ENCODE measurements around the gene CMPK1. TPM values are rescaled to one million over a fixed set of nuclear protein-coding genes. Genes with fewer than 3 reads are reported as not detected.

CMPK1 gene
- total and polyA plus RNA-seq, 2 of the 8 experiments (the other 6 are each of a cell fraction or from before 2014, with no cell fraction given) = 6.0 to 36.9 TPM

DNA sequence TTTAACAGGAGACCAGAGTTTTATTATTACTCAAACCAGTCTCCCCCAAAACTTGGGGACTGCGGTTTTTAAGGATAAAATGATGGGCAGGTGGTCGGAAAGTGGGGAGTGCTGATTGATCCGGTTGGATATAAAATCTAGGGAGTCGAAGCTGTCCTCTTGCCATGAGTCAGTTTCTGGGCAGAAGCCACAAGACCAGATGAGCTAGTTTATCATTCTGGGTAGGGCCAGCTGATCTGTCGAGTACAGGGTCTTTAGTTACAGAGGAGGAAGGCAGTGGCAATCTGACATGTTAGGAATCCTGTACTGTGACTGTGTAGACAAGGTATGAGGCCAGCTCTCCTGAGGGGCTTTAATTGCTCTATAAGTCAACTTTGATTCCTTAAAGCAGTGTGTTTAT lies 59.6 kb downstream of the CMPK1 start:
- Histone ChIP-seq H2BK5ac (ENCODE audit: low read depth, low read length) (no peak overlapping the region), H3K56ac (replicated peaks; ENCODE audit: insufficient read length, low read depth, low read length) (no peak overlapping the region), H2AFZ (ENCODE audit: low read length) (no peak overlapping the region), H3K23me2 (ENCODE audit: low read depth, low read length) (no peaks in the 10 kb centered on the region), H3K27ac (ENCODE audit: low read depth, low read length) (no peak overlapping the region), H3K9me3 (ENCODE audit: insufficient read depth in 2 of 2, low read depth in 1 of 2, low read length in 1 of 2) (no peaks in the 10 kb centered on the region), H3K36me3 (ENCODE audit: control insufficient read depth in 2 of 4, insufficient read depth in 4 of 4, low read length in 3 of 4) (no peaks in the 10 kb centered on the region), H2AK5ac (ENCODE audit: low read depth, low read length) (no peak overlapping the region), H4K5ac (ENCODE audit: insufficient read length, low read depth, low read length) (no peak overlapping the region), H3K9ac (replicated peaks in 1 of 4; ENCODE audit: extremely low read depth in 1 of 4, low read depth in 3 of 4, low read length in 3 of 4) (no peak overlapping the region), H4K8ac (ENCODE audit: extremely low read depth, insufficient read depth, low read length) (no peak overlapping the region), H2BK12ac (ENCODE audit: low read depth, low read length) (no peak overlapping the region), H3K79me1 (ENCODE audit: low read depth, low read length) (no peaks in the 10 kb centered on the region), H3K4me2 (ENCODE audit: insufficient read depth in 1 of 2, low read depth in 2 of 2, low read length in 2 of 2) (no peak overlapping the region), H3K27me3 (replicated peaks in 1 of 4; ENCODE audit: control insufficient read depth in 3 of 4, extremely low read depth in 1 of 4, insufficient read depth in 3 of 4, low read length in 3 of 4) (peaks cover 0 to 2% (median 0%) of the 10 kb centered on the region in 4 experiments; a peak in 2 of 7 replicates), H2BK120ac (replicated peaks; ENCODE audit: low read depth, low read length) (no peak overlapping the region), H3K4me3 (ENCODE audit: extremely low read depth in 1 of 4, insufficient read depth in 2 of 4, low read depth in 3 of 4, low read length in 4 of 4) (no peak overlapping the region), H2BK20ac (ENCODE audit: low read length) (no peak overlapping the region), H3K23ac (ENCODE audit: insufficient read length) (no peak overlapping the region), H3K18ac (ENCODE audit: extremely low read depth, low read length) (no peak overlapping the region), H3K4ac (replicated peaks; ENCODE audit: insufficient read length, low read depth, low read length) (no peak overlapping the region), H3K14ac (ENCODE audit: insufficient read length) (no peak overlapping the region), H3K79me2 (ENCODE audit: control insufficient read depth in 1 of 2, insufficient read depth in 2 of 2, low read length in 2 of 2) (no peaks in the 10 kb centered on the region), H3K4me1 (replicated peaks in 1 of 4; ENCODE audit: control insufficient read depth in 3 of 4, insufficient read depth in 4 of 4, low read length in 3 of 4) (no peaks in the 10 kb centered on the region), H4K91ac (replicated peaks; ENCODE audit: insufficient read length, low read length) (no peak overlapping the region), H4K20me1 (replicated peaks in 1 of 2; ENCODE audit: control insufficient read depth in 1 of 2, insufficient read depth in 2 of 2, low read length in 2 of 2) (peaks cover 0 to 3% of the 10 kb centered on the region in 2 experiments), H2BK15ac (ENCODE audit: low read length) (no peak overlapping the region)
- FAIRE-seq (no peak), DNase-seq (ENCODE audit: low read depth in 1 of 2, low spot score in 2 of 2) (no peak)
- WGBS, 2 experiments (ENCODE audit: extremely low coverage in 1 of 2, insufficient coverage in 1 of 2, insufficient read length in 1 of 2, insufficient replicate concordance in 2 of 2, low coverage in 1 of 2, low lambda C conversion rate in 2 of 2, missing lambda C conversion rate in 1 of 2) = 92% methylated on average over 5 of the region's 5 CpGs; no CpG with 5 or more reads in 1 of the 2 experiments
- POLR2A ChIA-PET (ENCODE audit: partially characterized antibody) = no interaction called here
- no peak for TF ChIP-seq TAF1 (IDR thresholded peaks at IDR 0.05; ENCODE audit: low read depth, low read length)
- no peak for TF ChIP-seq SRF (IDR thresholded peaks at IDR 0.05; ENCODE audit: low read depth, low read length)
- no peak for TF ChIP-seq GABPA (IDR thresholded peaks at IDR 0.05; ENCODE audit: borderline replicate concordance, insufficient read depth, low read length)
- TF ChIP-seq, protein P1, sequence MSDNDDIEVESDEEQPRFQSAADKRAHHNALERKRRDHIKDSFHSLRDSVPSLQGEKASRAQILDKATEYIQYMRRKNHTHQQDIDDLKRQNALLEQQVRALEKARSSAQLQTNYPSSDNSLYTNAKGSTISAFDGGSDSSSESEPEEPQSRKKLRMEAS (IDR thresholded peaks at IDR 0.05) = no peak
- no peak for TF ChIP-seq SP2 (IDR thresholded peaks at IDR 0.05; ENCODE audit: low read length)
- TF ChIP-seq CEBPB (IDR thresholded peaks at IDR 0.05; ENCODE audit: low read depth, low read length) = no peak
- TF ChIP-seq BCL11A (IDR thresholded peaks at IDR 0.05; ENCODE audit: low read depth in 2 of 2, low read length in 2 of 2) = no peak
- no peak for TF ChIP-seq CREB1 (IDR thresholded peaks at IDR 0.05)
- no peak for TF ChIP-seq RXRA (IDR thresholded peaks at IDR 0.05; ENCODE audit: insufficient read depth, low read depth, low read length)
- TF ChIP-seq KDM5A (IDR thresholded peaks at IDR 0.05; ENCODE audit: low read length) = no peak
- TF ChIP-seq EP300 (IDR thresholded peaks at IDR 0.05; ENCODE audit: borderline replicate concordance in 1 of 2, low read depth in 2 of 2, low read length in 2 of 2) = no peak
- CTCF ChIA-PET (ENCODE audit: partially characterized antibody) = interaction anchor here (0.6 to 1.8 kb wide), 4 partner anchors 10 to 1985 kb away, joined by 3 to 8 read pairs (median 3); no protein-coding TSS in a partner anchor
